ENCODE measurements around the gene SLC37A1.

Gene SLC37A1

GRCh38 chr21:42562816-42563215 lies 49.2 kb downstream of the SLC37A1 start:
- DNase-seq (ENCODE audit: low spot score): no peak

GRCh38 chr21:42563261-42563660 lies 49.6 kb downstream of the SLC37A1 start:
- no peak for DNase-seq (ENCODE audit: low spot score)

GRCh38 chr21:42563686-42564085 lies 50.0 kb downstream of the SLC37A1 start:
- no peak for DNase-seq (ENCODE audit: low spot score)

GRCh38 chr21:42564561-42564971 lies 50.9 kb downstream of the SLC37A1 start:
- no peak for DNase-seq (ENCODE audit: low spot score)

- no peak for DNase-seq (ENCODE audit: low spot score)
These were observed 51.7 kb downstream of the SLC37A1 start for GRCh38 chr21:42565206-42565810.

- DNase-seq (ENCODE audit: low spot score): no peak
These were observed 52.4 kb downstream of the SLC37A1 start for GRCh38 chr21:42565886-42566523.

GRCh38 chr21:42566524-42567213 lies 53.0 kb downstream of the SLC37A1 start:
- DNase-seq (ENCODE audit: low spot score): no peak

- DNase-seq (ENCODE audit: low spot score): no peak
These were observed 53.5 kb downstream of the SLC37A1 start for GRCh38 chr21:42567214-42567555.

- no peak for DNase-seq (ENCODE audit: low spot score)
These were observed 54.2 kb downstream of the SLC37A1 start for GRCh38 chr21:42567861-42568260.

- DNase-seq (ENCODE audit: low spot score): no peak
These were observed 54.7 kb downstream of the SLC37A1 start for GRCh38 chr21:42568376-42568775.

GRCh38 chr21:42568866-42569731 lies 55.4 kb downstream of the SLC37A1 start:
- DNase-seq (ENCODE audit: low spot score): no peak

- no peak for DNase-seq (ENCODE audit: low spot score)
These were observed 56.2 kb downstream of the SLC37A1 start for GRCh38 chr21:42569732-42570301.

- no peak for DNase-seq (ENCODE audit: low spot score)
These were observed 56.7 kb downstream of the SLC37A1 start for GRCh38 chr21:42570362-42570761.

GRCh38 chr21:42570841-42571387 lies 57.3 kb downstream of the SLC37A1 start:
- peak; percentile 59 for DNase-seq (ENCODE audit: low spot score)

- no peak for DNase-seq (ENCODE audit: low spot score)
These were observed 57.9 kb downstream of the SLC37A1 start for GRCh38 chr21:42571391-42572150.

GRCh38 chr21:42572906-42573495 lies 59.3 kb downstream of the SLC37A1 start:
- no peak for DNase-seq (ENCODE audit: low spot score)

GRCh38 chr21:42574234-42575027 lies 60.8 kb downstream of the SLC37A1 start:
- no peak for DNase-seq (ENCODE audit: low spot score)

- DNase-seq (ENCODE audit: low spot score): no peak
These were observed 61.5 kb downstream of the SLC37A1 start for GRCh38 chr21:42575111-42575510.

- DNase-seq (ENCODE audit: low spot score): no peak
These were observed 63.0 kb downstream of the SLC37A1 start for GRCh38 chr21:42576639-42577038.

- no peak for DNase-seq (ENCODE audit: low spot score)
These were observed 64.4 kb downstream of the SLC37A1 start for GRCh38 chr21:42578034-42578433.
